Stimulated activated CD8-positive, alpha-beta memory T cell treated with anti-CD3 and anti-CD28 coated beads, Interleukin-15, amount 100 ng/mL, for 24 hours (primary cell): ENCODE data around the gene MYBBP1A.

Experiments
- DNase-seq: peaks from one replicate; pipeline ENCODE4 v3.0.0-alpha.2; 2020; ENCODE audit warnings: low read depth

MYBBP1A gene

GRCh38 chr17:4565209-4566141, 10.3 kb upstream of the MYBBP1A start:
- no peak for DNase-seq

DNA sequence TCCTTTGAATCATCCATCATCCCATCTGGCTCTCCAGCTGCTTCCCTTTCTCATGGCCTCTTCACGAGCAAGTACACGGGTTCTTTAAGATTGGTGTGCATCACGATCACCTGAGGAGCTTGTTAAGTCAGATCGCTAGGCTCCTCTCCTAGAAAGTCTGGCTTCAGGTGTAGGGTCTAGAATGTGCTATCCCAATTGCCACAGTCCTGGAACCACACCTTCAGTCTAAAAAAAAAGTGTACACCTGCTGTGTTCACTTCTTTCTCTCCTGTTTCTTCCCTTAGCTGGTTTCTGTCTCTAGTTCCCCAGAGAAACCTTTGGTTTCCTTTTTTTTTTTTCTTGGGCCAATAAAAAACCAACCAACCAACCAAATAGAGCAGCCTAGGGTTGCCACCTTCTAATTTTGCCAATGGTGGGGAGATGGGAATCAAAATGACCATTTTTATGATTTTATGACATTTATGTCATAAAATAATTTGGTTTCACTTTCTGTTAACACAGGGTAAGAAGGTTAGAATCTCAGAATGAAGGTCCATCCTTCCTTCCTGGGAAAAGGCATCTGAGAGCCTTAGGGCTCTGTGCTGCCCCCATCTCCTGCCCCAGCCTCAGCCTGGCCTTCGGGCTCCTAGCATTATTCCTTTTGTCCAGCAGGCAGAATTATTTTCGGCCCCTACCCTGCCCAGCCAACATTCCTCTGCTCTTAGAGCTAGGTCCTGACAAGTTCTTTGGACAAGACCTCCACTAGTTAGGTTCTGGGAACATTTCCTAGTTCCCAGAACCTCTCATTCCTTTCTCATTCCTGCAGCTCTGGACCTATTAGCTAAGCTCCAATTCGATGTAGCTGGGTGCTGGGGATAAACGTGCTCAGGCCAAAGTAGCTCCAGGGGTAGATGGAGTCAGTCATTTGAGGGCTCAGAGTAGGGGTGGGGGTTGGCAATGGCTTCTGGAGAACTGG, 7.1 kb upstream of the MYBBP1A start:
- DNase-seq: no peak

DNA sequence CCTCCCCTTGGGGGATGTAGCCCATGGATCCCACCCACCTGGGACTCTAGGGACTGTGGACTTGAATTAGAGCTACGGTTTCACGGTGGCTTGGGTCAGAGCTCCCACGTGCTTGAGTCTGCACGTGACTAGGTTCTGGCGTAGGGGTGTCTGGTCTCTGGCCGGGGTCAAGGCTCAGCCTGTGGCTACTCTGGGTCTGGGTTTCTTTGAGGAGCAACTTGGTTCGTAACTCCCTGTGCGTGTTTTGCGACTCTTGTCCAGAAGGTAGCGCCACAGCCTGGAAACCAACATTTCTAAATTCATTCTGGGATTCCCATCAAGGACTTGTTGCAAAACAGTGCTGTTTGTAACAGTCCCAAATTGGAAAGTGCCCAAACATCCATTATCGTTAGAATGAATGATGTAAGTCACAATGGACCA, 5.7 kb upstream of the MYBBP1A start:
- no peak for DNase-seq

DNA sequence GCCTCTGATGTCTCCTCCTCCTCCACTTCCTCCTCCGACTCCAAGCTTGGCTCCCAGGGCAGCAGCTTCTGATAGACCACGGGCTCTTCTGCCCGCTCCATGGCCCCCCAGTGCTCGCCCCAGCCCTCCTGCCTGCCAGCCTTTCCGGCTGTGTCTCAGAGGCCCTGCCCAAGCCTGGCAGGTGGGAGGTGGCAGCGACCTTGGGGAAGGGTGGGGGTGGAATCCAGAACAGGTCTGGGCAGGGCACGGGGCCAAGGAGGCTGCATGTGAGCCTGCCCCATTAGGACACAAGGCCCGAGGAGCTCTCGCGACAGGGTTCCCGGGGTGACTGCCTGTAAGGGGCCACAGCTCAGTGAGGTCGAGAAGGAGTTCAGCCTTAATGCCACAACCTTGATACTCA, 5.2 kb upstream of the MYBBP1A start, which contains the start of gene GGT6:
GGT6 (minus strand) TSS at position 157 of the 400 bp plus-strand sequence; CDS start at position 101, 56 bp downstream.
- DNase-seq: no peak

DNA sequence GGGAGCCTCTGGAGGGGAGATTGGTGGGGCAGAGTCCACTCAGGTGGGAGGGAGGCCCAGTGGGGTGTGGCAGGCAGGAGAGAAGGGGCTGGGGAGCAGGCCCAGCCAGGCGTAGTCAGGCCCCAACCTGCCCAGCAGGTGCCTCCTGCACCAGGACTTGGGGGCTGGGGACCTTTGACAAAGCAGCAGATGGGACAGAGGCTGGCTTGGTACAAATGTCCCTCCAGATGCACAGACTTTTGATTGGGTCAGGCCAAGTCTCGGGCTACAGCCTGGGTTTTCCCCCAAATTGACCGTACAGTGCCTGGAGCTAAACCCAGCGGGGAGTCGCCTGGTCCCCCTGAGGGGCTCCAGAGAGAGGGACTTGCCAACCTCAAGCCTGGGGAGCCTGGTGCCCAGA, 4.8 kb upstream of the MYBBP1A start:
- no peak for DNase-seq

DNA sequence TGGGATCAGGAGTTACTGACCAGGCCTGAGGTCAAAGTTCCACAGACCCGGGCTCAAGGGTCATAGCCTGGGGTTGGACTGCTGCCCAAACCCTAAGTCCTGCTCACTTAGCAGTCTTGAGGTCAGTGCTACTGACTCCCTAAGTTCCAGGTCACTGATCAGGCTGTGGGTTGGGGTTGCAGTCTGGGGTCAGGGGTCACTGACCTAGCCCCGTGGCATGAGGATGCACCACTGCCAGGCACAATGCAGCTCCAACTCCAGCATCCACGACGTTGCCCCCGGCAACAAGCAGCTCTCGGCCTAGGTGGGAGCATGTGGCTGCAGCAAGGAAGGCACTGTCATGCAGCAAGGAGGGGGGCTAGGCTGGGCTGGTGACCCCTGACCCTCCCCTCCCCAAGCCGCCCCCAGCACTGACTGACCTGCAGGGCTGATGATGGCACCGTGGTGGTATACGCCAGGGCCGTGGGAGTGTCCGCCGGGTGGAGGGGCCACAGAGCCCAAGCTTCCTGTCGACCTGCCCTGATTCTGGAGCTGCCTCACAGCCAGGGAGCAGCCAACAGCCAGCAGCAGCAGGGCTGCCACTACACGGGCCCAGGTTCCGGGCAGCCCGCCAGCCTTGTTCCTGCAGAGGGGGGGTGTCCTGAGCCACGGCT, 4.1 kb upstream of the MYBBP1A start:
- no peak for DNase-seq

DNA sequence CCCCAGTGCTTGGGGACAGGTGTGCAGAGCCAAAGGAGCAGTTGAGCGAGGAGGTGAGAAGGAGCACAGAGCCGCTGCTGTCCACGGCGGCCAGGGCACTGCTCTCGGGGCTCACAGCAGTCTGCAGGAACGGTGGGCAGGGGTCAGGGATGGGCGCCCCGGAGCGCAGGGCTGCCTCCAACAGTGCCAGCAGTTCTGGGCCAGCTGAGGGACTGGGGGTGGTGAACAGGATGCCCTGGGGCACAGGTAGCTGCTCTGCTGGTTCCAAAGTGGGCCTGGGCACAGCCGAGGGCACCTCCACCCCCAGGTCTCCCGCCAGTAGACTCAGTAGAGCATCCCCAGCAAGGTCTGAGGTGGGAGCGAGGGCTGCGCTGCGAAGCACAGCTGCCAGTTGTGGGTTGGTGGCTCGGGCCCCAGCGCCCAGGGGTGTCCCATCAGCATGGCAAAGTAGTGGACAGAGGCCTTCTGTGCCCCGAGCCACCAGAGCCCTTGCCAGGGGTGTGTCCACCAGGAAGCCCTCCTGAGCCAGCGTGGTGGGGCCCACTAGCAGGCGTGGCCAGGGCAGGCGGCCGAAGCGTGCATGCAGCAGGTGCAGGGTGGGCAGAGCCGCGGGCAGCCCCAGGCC, 3.3 kb upstream of the MYBBP1A start:
- no peak for DNase-seq

DNA sequence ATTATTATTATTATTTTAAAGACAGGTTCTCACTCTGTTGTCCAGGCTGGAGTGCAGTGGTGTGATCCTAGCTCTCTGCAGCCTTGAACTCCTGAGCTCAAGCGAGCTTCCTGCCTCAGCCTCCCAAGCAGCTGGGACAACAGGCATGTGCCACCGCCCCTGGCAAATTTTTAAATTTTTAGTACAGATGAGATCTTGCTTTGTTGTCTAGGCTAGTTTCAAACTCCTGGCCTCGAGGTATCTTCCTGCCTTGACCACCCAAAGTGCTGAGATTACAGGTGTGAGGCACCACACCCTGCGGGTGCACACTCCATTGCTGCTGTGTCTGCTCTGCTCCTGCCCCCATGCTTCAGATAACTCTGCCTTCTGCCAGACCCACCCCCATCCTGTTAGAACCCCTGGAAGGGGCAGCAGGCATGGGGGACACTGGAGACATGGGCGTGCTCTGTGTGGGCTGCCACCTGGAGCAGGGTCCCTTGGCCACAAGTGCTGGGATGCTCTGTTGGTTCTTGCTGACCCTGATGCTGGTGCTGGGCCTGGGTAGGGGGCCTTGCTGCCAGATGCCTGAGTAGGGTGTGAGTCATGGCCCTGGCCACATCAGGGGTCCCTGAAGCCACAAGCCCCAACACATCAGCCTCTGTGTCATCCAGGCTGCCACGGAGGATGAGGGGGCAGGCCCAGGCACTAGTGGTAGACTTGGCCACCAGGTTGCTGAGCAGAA, 2.6 kb upstream of the MYBBP1A start:
- no peak for DNase-seq

GRCh38 chr17:4556996-4557395, 1.8 kb upstream of the MYBBP1A start:
- DNase-seq: no peak

DNA sequence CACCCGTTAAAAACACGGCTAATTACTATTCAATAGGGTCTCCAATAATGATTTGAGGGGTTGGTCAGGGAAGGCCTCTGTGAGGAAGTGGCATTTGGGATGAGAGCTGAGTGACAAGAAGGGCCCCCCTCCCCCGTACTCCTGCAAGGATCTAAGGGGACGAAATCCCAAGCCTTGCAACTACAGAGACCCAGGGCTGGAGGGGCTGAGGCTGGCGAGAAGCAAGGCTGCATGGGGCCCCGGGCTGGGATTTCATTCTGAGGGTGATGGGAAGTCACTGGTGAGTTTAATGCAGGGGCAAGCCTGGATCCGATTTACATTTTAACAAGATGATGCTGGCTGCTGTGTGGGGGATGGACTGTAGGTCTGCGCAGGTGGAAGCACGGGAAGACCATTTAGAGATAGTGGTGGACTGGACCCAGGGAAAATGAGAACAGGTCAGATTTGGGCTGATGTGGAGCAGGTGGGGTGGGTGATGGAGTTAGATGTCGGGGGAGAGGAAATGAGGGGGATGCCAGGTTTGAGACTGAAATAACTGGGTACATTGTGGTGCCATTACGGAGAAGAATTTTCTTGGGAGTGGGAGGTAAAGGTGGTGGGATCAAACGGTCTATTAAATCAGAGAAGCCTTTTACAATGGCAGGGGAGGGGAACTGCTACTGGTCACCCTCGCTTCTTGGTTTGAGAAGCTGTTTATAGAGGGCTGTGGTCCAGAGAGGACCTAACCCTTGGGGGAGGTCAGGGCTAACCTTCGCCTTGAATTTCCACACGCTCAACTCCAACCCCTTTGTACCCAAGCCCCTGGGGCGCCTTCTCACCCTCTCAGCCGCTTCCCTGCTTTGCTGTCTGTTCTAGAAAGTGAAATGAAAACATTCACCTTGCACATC, 932 bp upstream of the MYBBP1A start:
- no peak for DNase-seq

DNA sequence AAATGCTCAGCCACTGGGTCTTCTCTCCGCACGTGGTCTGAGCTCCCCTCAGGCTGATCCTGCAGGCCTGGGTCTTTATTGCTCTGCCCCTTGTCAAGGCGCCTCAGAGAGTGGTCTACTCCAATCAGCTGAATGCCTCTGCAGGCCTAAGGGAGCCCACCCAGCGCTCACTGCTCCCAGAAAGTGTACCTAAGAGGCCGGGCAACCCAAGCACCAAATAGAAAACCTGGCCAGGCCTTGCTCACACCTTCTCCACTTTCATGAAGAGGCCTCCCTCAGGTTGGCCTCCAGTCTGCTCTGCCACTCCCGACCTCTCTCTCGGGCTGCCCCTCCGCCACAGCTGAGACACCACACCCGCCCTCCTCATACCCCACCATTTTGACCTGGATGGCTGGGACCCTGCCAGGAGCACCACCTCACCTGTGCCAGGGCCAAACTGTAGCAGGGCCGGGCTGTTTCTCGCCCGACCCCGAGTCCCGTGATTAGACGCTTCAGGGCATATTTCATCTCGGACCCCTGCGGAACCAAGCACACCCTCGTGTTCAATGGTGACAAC, 665 bp downstream of the MYBBP1A start:
- no peak for DNase-seq

DNA sequence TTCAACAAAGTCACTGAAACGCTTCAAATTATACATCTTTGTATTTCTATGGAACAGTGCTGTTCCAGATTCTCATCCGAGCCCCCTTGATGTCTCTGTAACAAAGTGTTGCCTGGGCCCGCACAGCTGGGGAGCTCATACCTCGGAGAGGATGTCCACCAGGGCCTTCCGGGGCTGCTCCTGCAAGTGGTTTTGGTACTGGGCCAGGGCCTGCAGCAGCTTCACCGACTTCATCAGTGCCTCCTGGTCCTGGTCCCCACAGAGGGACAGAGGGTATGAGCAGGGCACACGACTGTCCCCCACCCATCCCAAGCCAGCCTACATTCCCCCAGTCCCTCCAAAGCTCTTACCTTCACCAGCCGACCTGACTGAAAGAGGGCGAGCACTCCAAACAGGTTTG, 1.5 kb downstream of the MYBBP1A start:
- no peak for DNase-seq

GRCh38 chr17:4551796-4552525, 3.2 kb downstream of the MYBBP1A start:
- no peak for DNase-seq

DNA sequence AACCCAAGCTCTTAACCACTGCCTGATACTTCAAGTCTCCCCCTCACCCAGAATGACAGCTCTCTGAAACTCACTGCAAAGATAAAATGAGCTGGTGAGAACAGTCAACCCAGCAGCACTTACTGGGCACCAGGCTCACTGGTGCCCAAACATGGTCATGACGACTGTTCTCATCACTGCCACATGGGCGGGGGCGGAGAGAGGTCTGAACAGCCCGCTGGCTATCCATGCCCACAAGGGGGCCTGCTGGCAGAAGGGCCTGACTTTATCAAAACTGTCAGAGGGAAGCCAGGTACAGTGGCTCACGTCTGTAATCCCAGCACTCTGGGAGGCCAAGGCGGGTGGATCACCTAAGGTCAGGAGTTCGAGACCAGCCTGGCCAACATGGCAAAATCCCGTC, 4.0 kb downstream of the MYBBP1A start:
- DNase-seq: no peak

GRCh38 chr17:4550534-4551039, 4.6 kb downstream of the MYBBP1A start:
- DNase-seq: no peak

- no peak for DNase-seq
Observed at GRCh38 chr17:4549781-4550533, 5.2 kb downstream of the MYBBP1A start.

GRCh38 chr17:4548721-4549531, 6.3 kb downstream of the MYBBP1A start:
- no peak for DNase-seq
